Heart left ventricle (tissue), 16 donors: Measurements from ENCODE around the gene ELAVL2. TPM values are rescaled to one million over a fixed set of nuclear protein-coding genes. Genes with fewer than 3 reads are reported as not detected.

Source experiments
- ATAC-seq, 4 donors: fragments of 200-7000 bp; cut with Tn5 transposase; one replicate each; pipeline ENCODE4 v1.9.1; 2020 to 2022; ENCODE audit warnings: moderate library complexity in 4 of 4, mild to moderate bottlenecking in 3 of 4, moderate number of reproducible peaks in 1 of 4
- DNase-seq, 5 donors: peaks; one replicate each; pipeline ENCODE4 v3.0.0-alpha.2; 2020
- H3K27ac ChIP-seq, 12 donors: fragments of 200-600 bp; sonication (generic) in 4 of 12; one replicate each; pipeline versions ENCODE4 v1.5.0 to v1.8.0; 2016 to 2022; ENCODE audit warnings: mild to moderate bottlenecking in 2 of 12
- H3K27me3 ChIP-seq, 9 donors: fragments of 200-600 bp; sonication (generic) in 2 of 9; one replicate each; pipeline versions ENCODE4 v1.5.1 to v1.8.0; 2016 to 2022; ENCODE audit warnings: mild to moderate bottlenecking in 3 of 9
- H3K36me3 ChIP-seq, 9 donors: fragments of 200-600 bp; sonication (generic) in 2 of 9; one replicate each; pipeline versions ENCODE4 v1.5.0 to v1.8.0; 2018 to 2022; ENCODE audit warnings: mild to moderate bottlenecking in 2 of 9
- H3K4me1 ChIP-seq, 12 donors: fragments of 200-600 bp; sonication (generic) in 4 of 12; one replicate each; pipeline versions ENCODE4 v1.5.0 to v1.8.0; 2016 to 2022; ENCODE audit warnings: mild to moderate bottlenecking in 3 of 12
- H3K4me3 ChIP-seq, 12 donors: fragments of 200-600 bp; sonication (generic) in 4 of 12; one replicate each; pipeline versions ENCODE4 v1.5.0 to v1.8.0; 2017 to 2022; ENCODE audit warnings: mild to moderate bottlenecking in 9 of 12, moderate library complexity in 4 of 12
- H3K9me3 ChIP-seq, 12 donors: fragments of 200-600 bp; sonication (generic) in 4 of 12; one replicate each; pipeline versions ENCODE4 v1.5.0 to v1.8.0; 2016 to 2022; ENCODE audit warnings: mild to moderate bottlenecking in 1 of 12
- POLR2A ChIP-seq, 2 donors: fragments of 450-650 bp; IDR thresholded peaks; one replicate each; pipeline ENCODE4 v1.6.1; 2017; ENCODE audit warnings: antibody characterized with exemption in 2 of 2, mild to moderate bottlenecking in 2 of 2, moderate library complexity in 2 of 2
- WGBS, 4 donors: extraction: QIAGEN DNeasy Blood & Tissue Kit in 2 of 4; methylation state at CpG; one replicate each; pipeline versions ENCODE4 v1.1.5 to v1.1.7; 2013 to 2018; 5-methylcytosine and 5-hydroxymethylcytosine counted together
- intact Hi-C, 10 donors: fragments of 100-400 bp; cut with DNase I; formaldehyde crosslinking; loops; one replicate each; pipeline versions ENCODE4 v1.11.1 to v1.14.2; 2022
- polyA plus RNA-seq, 2 donors: library from polyadenylated mRNA; stranded (reverse); fragments of 200-250 nt; gene quantifications; one replicate each; pipeline ENCODE4 v1.2.3, GENCODE V29; 2013
- total RNA-seq, 9 donors: library from RNA; depleted of rRNA in 2 of 9; stranded (reverse); fragments of >200 nt in 2 of 9; fragmentation: NEBNext Ultra II Directional in 3 of 9; extraction: Animal tissue kit (Norgen Biotek cat#: 25700) in 3 of 9; gene quantifications; one replicate each; pipeline versions ENCODE4 v1.1.0 to v1.2.4, GENCODE V29; 2016 to 2023
- TF ChIP-seq, protein P1 (sequence below), 12 donors: fragments of 200-600 bp; sonication (generic) in 4 of 12; IDR thresholded peaks; one replicate each; pipeline versions ENCODE4 v1.5.0 to v1.8.0; 2018 to 2022; ENCODE audit warnings: antibody characterized with exemption in 12 of 12, mild to moderate bottlenecking in 5 of 12
- donor health status: ischemic (EF 13 %, LVEDD 7.1; RV severe dilation, severe dysfunction).
- donor health status: healthy with polysubstance abuse.
- donor health status: DM: no; HTN: yes; CAD: no.
- donor health status: DM: no; HTN: no; CAD: no.
- donor health status: ischemic (EF 25% LVEDD 6.9; RV normal size, moderate dysfunction).
- donor health status: ischemic (EF 25% LVEDD 5.7; RV mildly dilated, moderate dysfunction).
- donor health status: healthy.
- donor health status: DM: yes; HTN: yes; CAD: no.
- donor health status: ischemic (EF 35%, LVEDD 5.7; RV mildly dilated, moderate dysfunction).
- donor health status: nonischemic (EF 11% LVEDD 7.7; RV severe dilation, severe dysfunction).
- donor health status: DM: yes; HTN: yes; CAD: no.
- donor health status: PGD.
- donor health status: ischemic (EF 29% LVEDD 5.4; RV normal size, mild dysfunction).
- donor health status: nonischemic (EF 23%, LVEDD 6.1; RV moderate dilation, normal function).

The ELAVL2 gene
- total and polyA plus RNA-seq, 11 donors: 0.08 to 0.30 (median 0.19) TPM; not detected in 6

GRCh38 chr9:23812673-23813072 is 13.4 kb downstream of the ELAVL2 start:
- H3K4me3 ChIP-seq: no peak overlapping the region
- H3K9me3 ChIP-seq: no peaks in the 10 kb centered on the region
- ATAC-seq (no peak), DNase-seq (no peak)
- TF ChIP-seq POLR2A (IDR thresholded peaks at IDR 0.05): no peak
- TF ChIP-seq, protein P1, sequence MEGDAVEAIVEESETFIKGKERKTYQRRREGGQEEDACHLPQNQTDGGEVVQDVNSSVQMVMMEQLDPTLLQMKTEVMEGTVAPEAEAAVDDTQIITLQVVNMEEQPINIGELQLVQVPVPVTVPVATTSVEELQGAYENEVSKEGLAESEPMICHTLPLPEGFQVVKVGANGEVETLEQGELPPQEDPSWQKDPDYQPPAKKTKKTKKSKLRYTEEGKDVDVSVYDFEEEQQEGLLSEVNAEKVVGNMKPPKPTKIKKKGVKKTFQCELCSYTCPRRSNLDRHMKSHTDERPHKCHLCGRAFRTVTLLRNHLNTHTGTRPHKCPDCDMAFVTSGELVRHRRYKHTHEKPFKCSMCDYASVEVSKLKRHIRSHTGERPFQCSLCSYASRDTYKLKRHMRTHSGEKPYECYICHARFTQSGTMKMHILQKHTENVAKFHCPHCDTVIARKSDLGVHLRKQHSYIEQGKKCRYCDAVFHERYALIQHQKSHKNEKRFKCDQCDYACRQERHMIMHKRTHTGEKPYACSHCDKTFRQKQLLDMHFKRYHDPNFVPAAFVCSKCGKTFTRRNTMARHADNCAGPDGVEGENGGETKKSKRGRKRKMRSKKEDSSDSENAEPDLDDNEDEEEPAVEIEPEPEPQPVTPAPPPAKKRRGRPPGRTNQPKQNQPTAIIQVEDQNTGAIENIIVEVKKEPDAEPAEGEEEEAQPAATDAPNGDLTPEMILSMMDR (IDR thresholded peaks at IDR 0.05): no peak
- peaks cover 0 to 17% (median 0%) of the 10 kb centered on the region in 9 donors for H3K27me3 ChIP-seq
- no peak overlapping the region for H3K27ac ChIP-seq
- H3K36me3 ChIP-seq: no peaks in the 10 kb centered on the region
- H3K4me1 ChIP-seq: no peaks in the 10 kb centered on the region
- intact Hi-C loops: no loop called here
- 79 to 89% (median 82%) methylated on average over 1 of the region's 1 CpG for WGBS, 4 donors

GRCh38 chr9:23811633-23812032 is 14.4 kb downstream of the ELAVL2 start:
- intact Hi-C loops: no loop called here
- no peaks in the 10 kb centered on the region for H3K9me3 ChIP-seq
- H3K27me3 ChIP-seq: peaks cover 0 to 9% (median 0%) of the 10 kb centered on the region in 9 donors
- no peaks in the 10 kb centered on the region for H3K36me3 ChIP-seq
- H3K4me3 ChIP-seq: no peak overlapping the region
- H3K27ac ChIP-seq: no peak overlapping the region
- DNase-seq: no peak
- 63 to 72% (median 67%) methylated on average over 2 of the region's 2 CpGs for WGBS, 4 donors
- no peaks in the 10 kb centered on the region for H3K4me1 ChIP-seq
- TF ChIP-seq, protein P1 (IDR thresholded peaks at IDR 0.05): no peak
- TF ChIP-seq POLR2A (IDR thresholded peaks at IDR 0.05): no peak
- no peak for ATAC-seq

DNA sequence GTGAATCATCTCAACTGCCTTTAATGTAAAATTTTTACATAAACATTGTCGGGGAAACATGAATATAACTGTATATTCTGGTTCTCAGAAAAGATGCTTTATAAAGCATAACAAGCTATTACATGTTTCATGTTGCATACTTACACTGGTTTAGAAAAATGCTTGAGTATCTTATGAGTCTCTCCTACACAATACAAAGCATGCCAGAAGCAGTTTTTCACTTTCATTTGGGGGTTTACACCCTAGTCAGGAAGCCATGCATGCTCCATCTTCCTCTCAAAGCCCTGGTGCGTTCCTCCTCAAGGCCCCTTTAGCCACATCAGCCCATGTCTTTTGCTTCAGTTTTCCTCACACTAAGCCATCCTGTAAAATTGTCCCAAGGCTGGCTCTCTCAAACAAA is 22.8 kb downstream of the ELAVL2 start:
- H3K27me3 ChIP-seq: no peaks in the 10 kb centered on the region
- H3K9me3 ChIP-seq: no peaks in the 10 kb centered on the region
- intact Hi-C loops: loop anchor here in 2 of 10 donors (2.0 to 10.0 kb wide), 2 partner anchors 18 to 98 kb away; no protein-coding TSS in a partner anchor

GRCh38 chr9:23801523-23801922 is 24.5 kb downstream of the ELAVL2 start:
- no peak overlapping the region for H3K27ac ChIP-seq
- H3K36me3 ChIP-seq: no peaks in the 10 kb centered on the region
- WGBS, 4 donors: 87 to 92% (median 91%) methylated on average over 2 of the region's 2 CpGs
- H3K9me3 ChIP-seq: no peaks in the 10 kb centered on the region
- H3K27me3 ChIP-seq: no peaks in the 10 kb centered on the region
- no peak overlapping the region for H3K4me3 ChIP-seq
- ATAC-seq (no peak), DNase-seq (no peak)
- intact Hi-C loops: loop anchor here in 1 of 10 donors (10.0 kb wide), 1 partner anchor 97 kb away; no protein-coding TSS in a partner anchor
- TF ChIP-seq, protein P1 (IDR thresholded peaks at IDR 0.05): no peak
- no peak for TF ChIP-seq POLR2A (IDR thresholded peaks at IDR 0.05)
- no peaks in the 10 kb centered on the region for H3K4me1 ChIP-seq

More for the DNA sequence above, 22.8 kb downstream of the ELAVL2 start:
- Histone ChIP-seq H3K4me1 (no peaks in the 10 kb centered on the region), H3K27ac (no peak overlapping the region), H3K36me3 (no peaks in the 10 kb centered on the region), H3K4me3 (no peak overlapping the region)
- DNase-seq (no peak), ATAC-seq (no peak)
- 87 to 93% (median 89%) methylated on average over 2 of the region's 2 CpGs for WGBS, 4 donors
- TF ChIP-seq POLR2A (IDR thresholded peaks at IDR 0.05): no peak
- TF ChIP-seq, protein P1 (IDR thresholded peaks at IDR 0.05): no peak
